Measurements from ENCODE around the gene GALNT2.

Gene GALNT2

DNA sequence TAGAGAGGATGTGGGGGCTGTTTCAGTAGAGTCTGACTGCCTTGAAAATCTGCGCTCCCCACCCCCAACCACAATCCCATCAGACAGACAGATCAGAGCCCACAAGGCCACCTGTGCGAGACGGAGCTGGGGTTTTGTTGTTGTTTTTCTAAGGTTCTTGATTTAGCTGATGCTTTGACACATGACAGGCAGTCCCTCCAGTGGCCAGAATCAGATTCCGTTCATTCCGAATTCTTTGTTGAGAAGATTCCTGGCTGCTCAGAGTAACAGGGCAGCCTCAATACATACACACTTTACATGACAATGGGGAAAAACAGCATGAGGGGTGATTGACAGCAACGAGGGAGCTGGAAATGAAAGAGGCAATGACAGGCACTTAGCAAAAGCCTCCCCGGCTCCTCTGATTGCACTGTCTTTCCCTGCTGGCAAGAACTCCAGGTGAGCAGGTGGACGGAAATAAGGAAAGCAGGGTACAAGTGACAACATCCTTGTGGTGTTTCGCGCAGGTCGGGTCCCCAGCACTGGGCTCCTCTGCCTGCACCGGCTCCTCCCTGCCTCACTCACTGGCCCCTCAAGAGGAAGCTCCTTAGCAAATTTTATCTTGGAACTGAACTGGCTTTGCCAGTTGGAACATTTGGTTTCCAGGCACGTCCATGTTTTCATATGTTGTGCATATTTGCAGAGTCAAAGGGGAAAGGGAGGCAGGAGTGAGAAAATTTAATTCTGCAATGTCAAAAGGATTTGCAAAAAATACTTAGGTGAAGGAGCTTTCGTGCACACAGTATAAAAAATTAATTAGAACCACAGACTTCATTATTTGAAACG is 210.4 kb downstream of the GALNT2 start:
- no peak for DNase-seq (ENCODE audit: low read depth in 2 of 2)

DNA sequence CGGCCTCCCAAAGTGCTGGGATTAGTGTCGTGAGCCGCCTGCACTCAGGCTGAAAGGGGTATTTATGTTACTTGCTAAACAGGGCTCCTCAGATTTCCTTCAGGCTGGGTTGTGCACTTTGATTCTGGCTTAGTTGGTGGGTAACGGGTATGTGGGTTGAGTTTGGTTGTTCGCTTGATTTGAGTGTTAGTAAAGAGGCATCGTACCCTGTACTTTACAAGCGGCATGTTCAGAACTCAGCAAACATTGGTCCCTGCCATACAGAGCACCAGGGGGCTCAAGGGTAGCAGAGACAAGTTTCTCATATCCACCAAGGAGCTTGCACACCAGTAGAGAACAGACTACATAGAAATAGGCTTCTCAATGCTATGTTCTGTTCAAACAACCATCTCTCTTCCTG is 211.3 kb downstream of the GALNT2 start:
- DNase-seq (ENCODE audit: low read depth in 2 of 2), result no peak

DNA sequence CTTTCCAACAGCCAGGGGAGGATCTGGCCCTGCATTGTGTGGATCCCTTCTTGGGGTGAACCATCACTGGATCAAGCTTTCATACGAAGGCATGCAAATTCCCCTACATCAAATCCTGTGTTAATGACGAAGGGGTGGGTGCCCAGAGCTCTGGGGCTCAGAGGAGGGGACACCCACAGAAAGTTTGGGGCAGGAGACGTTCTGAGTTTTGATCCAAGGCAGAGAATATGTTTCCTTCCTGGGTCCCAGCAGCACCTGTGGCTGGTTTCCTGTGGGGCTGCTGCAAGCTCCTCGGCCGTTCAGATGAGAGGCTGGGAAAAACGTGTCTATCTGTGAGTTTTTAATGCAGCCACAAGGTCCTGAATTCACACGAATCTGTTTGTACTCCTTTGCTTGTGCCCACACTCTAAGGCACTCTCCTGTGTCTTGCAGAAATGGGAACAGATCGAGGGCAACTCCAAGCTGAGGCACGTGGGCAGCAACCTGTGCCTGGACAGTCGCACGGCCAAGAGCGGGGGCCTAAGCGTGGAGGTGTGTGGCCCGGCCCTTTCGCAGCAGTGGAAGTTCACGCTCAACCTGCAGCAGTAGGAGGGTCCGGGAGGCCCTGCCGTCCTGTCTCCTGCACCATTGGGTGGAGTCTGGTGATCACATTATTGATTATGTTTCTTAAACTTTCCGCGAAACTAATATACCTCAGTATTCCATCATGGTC is 212.0 kb downstream of the GALNT2 start:
- no peak for DNase-seq (ENCODE audit: low read depth in 2 of 2)

DNA sequence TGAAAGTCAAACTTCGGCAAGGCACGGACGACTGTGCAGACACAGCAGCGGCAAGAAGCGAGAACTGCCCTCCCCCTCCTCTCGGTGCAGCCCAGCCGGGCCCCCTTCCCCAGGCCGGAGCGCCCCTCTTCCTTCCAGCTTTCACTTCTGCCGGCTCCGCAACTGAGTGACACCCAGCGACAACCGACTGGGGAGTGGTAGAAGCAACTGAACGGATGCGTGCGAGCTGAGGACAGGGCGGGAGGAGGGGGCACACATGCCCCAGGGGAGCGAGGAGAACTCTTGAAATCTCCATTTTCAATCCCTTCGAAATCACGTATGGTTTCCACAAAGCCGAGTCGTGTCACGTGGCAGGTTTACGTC is 212.5 kb downstream of the GALNT2 start:
- DNase-seq (ENCODE audit: low read depth in 2 of 2), result no peak

DNA sequence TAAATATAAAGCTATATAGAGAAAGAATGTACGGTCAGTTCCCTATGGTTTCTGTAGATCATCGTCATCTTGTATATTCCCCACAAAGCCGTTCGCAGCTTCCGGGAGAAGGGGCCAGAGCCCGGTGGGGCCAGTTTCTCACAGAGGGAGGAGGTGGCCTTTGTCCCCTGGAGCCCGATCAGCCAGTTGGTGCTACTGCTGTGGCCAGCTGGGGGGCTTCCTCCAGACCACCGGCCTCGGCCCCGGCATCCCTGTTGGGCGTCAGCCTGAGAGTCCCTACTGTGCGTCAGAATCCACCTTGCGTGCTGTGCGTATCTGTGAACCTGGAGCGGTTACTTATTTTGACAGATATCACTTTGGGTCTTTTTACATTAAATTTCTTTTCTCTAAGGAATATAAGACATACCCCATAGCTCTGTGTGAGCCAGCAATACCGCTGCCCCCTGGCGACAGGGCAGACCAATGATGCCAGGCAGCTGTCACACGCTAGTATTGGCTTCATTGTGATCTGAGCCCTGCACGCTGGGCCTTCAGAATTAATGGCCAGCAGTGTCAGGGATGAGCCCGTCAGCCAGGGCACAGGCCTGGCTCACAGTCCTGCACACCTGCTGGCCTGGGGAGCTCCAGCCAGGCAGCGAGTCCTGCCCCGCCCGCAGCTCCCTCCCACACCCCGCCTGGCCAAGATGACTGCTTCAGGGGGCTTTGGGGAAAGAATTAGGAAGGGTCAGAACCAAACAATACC is 213.2 kb downstream of the GALNT2 start:
- DNase-seq (ENCODE audit: low read depth in 2 of 2), result no peak

DNA sequence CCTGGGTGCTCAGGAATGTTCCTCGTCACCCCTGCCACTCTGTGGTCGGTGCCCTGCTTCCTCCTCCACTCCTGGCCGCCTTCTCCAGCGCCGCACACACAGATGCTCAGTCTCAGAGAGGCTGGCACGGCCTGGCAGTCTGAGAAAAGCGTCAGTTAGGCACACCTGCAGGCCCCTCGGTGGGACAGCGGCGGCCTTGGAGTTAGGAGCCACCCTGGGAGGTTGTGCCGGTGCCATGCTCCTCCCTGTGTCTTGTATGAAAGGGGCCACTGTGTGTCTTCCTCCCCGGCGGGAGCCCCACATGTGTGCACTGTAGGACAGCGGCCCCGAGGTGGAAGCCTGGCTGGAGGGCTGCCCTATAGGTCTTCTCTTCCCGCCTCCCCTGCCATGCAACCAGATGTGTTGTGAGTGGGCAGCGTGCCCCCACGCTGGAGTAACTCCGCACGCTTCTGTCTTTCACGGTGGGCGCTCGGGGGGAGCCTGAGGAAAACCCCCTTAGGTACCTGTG is 213.9 kb downstream of the GALNT2 start:
- no peak for DNase-seq (ENCODE audit: low read depth in 2 of 2)

DNA sequence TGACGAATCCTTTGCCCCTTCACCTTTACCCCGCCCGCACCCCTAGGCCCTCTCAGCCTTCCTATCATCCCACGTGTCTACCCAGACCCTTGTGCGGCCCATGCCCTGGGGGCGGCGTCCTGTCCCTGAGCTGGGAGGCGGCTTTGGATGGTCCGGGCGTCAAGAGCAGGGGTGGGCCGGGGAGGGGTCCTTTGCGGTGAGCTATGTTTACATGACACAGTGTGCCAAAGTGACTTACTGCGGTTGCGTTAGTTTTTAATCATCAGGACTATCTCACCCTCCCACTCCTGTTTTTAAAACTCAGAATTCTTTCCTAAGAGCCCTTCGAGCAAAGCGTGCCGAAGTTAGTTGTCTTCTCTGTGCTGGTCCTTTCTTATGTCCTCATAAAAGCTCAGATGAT is 214.5 kb downstream of the GALNT2 start:
- no peak for DNase-seq (ENCODE audit: low read depth in 2 of 2)

DNA sequence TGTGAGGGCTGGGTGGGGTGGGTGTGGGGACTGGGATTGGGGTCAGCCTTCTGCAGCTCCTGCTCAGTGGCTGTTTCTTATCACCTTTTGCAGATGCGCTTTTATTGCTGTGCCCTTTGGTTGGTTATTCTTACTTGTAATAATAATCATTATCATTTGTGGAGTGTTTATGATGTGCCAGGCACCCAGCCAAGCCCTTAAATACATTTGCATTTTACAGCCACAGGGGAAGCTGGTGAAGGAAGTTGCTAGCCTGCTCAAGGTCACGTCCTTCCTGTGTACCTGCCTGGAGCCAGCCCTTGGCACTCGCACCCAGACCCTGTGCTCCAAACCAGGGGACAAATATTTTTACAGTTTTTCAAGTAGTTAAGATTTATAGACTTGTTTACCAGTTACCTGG is 215.1 kb downstream of the GALNT2 start:
- DNase-seq (ENCODE audit: low read depth in 2 of 2), result no peak

DNA sequence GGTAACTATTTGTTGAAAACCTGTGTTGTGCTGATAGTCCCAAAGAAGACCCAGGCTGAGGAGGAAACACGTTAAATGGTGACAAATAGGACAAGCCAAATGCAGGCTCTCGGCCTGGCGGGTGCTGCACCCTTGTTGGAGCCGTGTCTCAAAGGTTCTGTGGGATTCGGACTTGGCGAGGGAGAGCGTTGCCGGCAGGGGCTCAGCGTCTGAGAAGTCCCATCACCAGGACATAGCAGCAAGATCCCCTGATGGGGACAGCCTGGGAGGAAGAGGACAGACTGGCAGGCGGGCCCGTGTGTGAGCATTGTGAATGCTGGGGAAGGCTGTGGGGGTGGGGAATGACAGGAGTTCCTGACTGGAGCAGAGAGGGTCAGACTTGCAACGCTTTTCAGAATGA is 216.6 kb downstream of the GALNT2 start:
- DNase-seq (ENCODE audit: low read depth in 2 of 2), result no peak

DNA sequence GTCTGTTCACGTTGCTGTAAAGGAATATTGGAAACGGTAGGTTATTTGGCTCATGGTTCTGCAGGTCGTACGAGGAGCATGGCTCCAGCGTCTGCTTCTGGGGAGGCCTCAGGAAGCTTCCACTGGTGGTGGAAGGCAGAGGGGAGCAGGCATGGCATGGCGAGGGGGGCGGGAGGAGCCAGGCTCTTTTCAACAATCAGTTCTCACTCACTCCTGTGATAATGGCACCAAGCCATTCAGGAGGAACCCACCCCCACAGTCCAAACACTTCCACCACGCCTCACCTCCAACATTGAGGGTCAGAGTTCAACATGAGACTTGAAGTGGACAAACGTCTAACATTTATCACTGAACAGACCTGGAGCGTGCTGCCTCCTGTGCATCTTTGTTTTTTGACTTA is 217.9 kb downstream of the GALNT2 start:
- DNase-seq (ENCODE audit: low read depth in 2 of 2), result no peak

DNA sequence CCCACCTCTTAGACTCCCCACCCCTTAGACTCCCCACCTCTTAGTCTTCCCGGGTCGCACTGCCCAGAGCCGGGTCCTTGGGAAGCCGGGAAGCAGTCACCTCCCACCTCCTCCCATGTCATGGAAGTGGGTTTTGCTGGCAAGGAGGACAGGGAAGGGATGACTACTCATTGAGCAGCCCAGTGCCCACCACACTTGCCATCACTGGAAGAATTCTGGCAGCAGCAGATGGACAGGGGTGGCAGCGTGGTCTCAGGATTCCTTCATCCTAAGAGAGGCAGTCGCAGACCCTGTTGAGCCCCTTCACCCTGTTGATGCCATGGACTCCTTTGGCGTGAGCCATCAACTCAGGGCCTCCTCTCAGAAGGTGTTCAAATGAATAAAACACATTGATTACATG is 218.3 kb downstream of the GALNT2 start:
- DNase-seq (ENCODE audit: low read depth in 2 of 2), result no peak

DNA sequence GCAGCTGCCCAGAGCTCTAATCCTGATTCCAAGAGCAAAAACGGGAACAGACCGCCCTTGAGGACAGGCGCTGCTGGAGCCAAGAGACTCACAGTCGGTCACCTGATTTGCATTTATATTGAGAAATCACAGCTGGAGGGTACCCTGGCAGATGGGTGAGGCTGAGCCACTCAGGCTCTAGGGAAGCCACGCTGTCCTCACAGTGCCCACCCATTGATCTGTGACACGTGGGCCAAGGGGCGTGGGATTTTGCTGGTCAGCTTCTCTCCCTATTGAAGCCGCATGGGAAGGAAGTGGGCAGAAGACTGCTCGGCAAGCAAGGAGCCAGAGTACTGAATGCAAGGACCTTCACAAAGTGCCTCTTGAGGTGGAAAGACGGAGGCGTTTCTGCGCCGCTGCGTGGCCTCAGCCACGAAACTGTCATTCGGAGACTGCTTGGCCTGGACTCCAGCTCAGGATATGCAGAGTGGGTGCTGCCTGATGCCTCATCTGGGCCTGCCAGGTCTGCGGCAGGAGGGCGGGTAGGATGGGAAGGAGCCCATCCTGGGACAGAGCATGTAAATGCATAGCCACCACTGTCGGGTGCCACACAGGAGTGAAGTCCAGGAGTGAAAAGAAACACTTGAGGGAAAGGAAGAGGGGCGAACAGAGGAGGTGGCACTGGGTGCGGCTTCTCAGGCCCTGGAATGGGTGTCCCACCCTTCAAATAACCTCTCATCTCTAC is 219.3 kb downstream of the GALNT2 start:
- DNase-seq (ENCODE audit: low read depth in 2 of 2), result no peak

DNA sequence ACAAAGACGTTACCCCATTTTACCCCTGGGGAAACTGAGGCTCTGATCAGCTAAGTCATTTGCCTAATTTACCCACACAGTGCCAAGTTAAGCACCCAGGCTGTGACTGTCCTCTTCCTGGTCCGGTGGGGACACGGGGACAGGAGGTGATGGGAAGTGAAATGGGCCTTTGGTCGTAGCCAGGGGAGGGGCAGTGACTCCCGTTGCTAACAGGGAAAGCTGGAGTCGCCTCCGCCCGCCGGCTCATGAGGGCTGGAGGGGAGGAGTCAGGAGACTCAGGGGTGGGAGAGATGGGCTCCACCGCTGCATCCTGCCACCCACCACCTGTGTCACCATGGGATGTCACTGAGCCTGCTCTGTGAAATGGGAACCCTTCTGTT is 219.8 kb downstream of the GALNT2 start:
- DNase-seq (ENCODE audit: low read depth in 2 of 2), result no peak

DNA sequence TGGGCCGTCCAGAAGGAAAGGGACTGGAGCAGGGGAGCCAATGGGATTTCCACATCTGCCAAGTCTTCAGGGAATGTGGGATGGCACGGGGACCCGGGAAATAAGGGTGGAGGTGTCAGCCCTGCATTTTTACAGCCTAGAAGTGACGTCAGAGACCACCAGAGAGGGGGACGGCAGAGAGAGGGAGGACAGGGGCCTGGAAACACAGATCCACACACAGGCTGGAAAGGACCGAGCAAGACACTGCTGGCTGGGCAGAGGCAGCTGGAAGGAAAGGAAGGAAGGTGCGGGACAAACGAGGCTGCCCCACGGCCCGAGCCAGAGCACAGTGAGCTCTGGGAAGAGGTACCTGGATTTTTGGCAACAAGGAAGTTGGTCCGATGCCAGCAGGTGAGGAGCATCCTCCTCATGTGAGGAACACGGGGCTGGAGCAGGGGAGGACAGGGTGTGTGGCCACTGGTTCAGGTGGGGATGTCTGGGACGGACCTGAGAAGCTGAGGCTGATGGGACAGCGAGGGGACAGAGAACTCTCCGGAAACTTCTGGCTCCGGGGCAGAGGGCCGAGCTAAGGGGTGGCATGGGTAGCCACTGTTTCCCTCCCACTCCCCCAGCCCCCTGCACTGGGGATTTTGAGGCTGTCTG is 220.8 kb downstream of the GALNT2 start:
- no peak for DNase-seq (ENCODE audit: low read depth in 2 of 2)

DNA sequence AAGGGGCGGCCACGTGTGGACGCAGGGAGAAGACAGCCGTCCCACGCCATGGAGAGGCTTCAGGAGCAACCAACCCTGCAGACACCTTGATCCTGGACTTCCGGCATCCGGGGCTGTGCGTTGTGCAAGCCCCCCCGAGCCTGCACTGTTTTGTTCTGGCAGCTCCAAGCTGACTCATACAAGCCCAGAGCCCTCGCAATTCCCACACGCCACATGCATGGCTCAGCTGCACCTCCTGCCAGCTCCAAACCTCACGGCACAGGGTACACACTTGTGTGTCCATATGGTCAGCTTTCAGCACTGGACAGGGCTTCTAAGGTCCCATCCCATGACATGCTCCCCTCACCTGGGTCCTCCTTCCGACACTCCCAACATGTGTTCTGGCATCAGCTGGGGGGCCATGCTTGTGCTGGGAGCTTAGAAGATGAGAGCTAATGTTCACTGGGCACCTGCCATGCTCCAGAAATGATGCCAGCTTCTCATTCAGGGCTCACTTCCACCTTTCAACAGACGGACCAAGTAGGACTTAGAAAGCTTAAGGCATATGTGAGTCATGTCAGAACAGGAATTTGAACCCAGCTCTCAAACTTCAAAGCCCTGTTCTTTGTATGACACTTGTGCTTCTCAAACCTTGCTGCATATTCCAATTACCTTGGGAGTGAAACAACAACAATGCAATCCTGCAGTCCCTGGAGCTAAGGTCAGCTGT is 221.8 kb downstream of the GALNT2 start:
- DNase-seq (ENCODE audit: low read depth in 2 of 2), result no peak

DNA sequence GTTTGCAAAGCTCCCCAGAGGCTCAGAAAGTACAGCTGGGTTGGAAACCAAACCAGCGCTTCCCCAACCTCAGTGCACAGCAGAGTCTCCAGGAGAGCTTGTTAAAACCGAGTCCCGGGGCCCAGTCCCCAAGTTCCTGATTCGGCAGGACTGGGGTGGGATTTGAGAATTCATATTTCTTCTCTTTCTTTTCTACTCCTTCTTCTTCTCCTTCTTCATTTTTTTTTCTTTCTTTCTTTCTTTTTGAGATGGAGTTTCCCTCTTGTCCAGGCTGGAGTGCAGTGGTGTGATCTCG is 222.3 kb downstream of the GALNT2 start:
- no peak for DNase-seq (ENCODE audit: low read depth in 2 of 2)

DNA sequence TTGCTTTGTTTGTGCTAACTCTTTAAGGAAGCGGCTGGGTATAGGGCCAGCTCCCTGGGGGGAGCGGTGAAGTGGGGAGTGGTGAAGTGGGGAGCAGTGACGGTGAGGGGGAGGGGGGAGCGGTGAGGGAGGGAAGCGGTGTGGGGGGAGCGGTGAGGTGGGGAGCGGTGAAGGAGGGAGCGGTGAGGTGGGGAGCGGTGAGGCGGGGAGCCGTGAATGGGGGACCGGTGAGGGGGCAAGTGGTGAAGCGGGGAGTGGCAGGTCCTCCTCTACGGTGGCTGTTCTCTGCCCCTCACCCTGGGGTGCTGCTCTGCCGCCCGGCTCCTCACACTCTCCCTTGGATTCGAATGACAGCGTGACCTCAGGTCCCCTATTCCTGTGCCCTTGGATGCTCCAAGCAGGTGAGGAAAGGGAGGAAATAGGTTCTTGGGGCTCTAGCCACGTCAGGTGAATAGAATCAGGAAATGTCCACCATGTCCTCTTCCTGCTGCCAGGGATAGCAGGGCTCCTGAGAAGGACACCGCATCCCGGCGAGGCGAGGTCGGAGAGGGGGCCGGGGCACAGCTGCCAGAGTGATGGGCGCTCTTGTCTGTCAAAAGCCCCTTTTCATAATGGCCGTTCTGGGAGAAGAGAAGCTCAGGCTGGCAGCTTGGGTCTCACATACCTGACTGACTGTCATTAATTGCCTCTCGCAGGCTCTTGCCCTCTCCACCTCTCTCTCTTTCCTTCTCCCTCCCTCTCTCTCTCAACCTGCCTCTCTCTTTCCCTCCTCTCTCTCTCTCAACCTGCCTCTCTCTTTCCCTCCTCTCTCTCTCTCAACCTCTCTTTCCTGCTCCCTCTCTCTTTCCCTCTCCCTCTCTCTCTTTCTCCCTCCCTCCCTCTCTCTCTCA is 224.9 kb downstream of the GALNT2 start:
- DNase-seq (ENCODE audit: low read depth in 2 of 2), result no peak

DNA sequence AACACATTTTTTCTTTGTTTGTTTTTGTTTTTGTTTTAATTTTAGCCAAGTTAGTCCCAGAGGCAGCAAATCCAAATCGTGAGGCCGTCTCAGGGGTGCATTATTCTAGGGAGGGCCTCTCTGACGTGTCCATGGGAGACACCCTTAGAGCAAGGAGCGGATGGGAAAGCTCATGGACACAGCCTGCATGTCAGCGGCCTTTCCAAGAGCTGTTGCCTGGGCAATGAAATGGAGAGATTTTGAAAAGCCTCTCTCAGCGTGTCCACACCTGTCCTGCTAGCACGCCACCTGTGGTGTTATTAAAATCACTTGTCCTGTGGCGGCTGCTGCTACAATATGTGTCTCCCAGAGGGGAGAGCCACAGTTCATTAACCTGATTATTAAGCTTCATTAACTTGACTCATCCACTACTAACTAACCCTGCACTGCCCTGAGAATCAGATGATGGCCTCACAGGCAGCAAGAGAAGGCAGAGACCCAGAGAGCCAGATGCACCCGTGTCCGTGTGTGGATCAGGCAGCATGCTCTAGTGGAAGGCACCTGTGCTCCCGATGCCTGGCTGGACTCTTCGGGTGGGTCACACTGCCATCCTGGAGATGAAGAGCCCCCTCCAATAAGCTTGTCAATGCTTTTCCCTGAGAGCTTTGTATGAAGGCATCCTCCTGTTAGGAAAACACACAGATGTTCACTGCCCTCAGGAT is 225.8 kb downstream of the GALNT2 start:
- no peak for DNase-seq (ENCODE audit: low read depth in 2 of 2)

DNA sequence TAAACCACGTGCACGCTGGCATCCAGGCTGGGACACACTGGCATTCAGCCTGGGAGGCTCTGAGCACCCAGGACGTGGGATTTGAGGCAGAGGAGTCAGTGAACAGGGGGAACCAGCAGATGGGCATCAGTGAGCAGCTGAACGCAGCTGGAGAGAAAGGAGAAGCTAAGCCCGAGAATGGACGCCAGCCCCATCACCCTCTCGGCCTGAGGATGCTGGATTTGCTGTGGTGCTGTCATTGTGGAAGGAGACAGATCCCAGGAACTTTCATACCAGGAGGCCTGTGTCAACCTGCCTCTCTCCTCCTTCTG is 226.3 kb downstream of the GALNT2 start:
- no peak for DNase-seq (ENCODE audit: low read depth in 2 of 2)

DNA sequence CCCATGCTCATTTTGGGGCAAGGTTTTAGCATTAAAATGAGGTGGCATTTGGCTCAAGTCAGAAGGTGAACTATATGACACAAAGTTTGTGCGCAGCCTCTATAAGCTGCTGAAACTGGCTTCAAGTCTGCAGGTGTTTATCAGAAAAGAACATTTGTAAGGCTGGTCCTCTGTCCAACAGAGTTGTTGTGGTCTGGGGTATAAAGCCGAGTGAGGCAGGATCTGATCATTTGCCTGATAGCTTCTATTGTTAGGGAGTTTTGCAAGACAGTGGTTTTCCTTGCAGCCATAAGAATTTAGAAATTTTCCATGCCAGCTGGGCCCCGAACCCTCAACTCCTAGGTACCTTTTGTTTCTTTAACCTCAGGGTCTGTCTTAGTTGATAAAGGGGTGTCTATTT is 228.3 kb downstream of the GALNT2 start:
- DNase-seq (ENCODE audit: low read depth in 2 of 2), result no peak

All from stimulated activated CD4-positive, alpha-beta T cell treated with anti-CD3 and anti-CD28 coated beads, Interleukin-4, amount 100 ng/mL, for 48 hours (primary cell).